A549 (cell line): ENCODE measurements around the gene DLG2. TPM values are rescaled to one million over a fixed set of nuclear protein-coding genes. Genes with fewer than 3 reads are reported as not detected.

Experiments used
- ATAC-seq, 2 experiments: fragments of 200-7000 bp in 1 of 2; fragments of >200 bp in 1 of 2; cut with Nextera tagmentation in 1 of 2; cut with Tn5 transposase in 1 of 2; 3 replicates each; pipeline versions ENCODE4 v1.8.0 to v1.9.1; 2018 to 2020; ENCODE audit warnings: mild to moderate bottlenecking in 1 of 2, moderate library complexity in 1 of 2
- CTCF ChIA-PET: fragments of 300-600 bp; sonication (Branson Sonifier 250); formaldehyde crosslinking; extraction: SDS; loops from one replicate; lab custom pipeline; 2021; ENCODE audit warnings: antibody characterized with exemption, inconsistent platforms; lab: Yijun Ruan, JAX
- POLR2A ChIA-PET: fragments of 350-600 bp; formaldehyde crosslinking; extraction: SDS; loops from one replicate; lab custom pipeline; 2021; ENCODE audit warnings: antibody characterized with exemption, inconsistent platforms; lab: Yijun Ruan, JAX
- DNase-seq, 2 experiments: peaks; one replicate each; pipeline versions ENCODE4 v3.0.0 to v3.0.0-alpha.2; 2011 to 2016; ENCODE audit warnings: low read depth in 1 of 2, low spot score in 1 of 2
- FAIRE-seq: peaks from 2 replicates; lab custom pipeline; 2011; peaks lifted over from hg19 to GRCh38; lab: Jason Lieb, UNC
- H3K27ac ChIP-seq, 2 experiments: fragments of >200 bp; sonication (Bioruptor Twin); formaldehyde crosslinking; 3 replicates each; pipeline ENCODE4 v1.5.1; 2016 to 2017
- H3K4me1 ChIP-seq: fragments of >200 bp; sonication (Bioruptor Twin); formaldehyde crosslinking; 3 replicates; pipeline ENCODE4 v1.6.1; 2016
- H3K4me2 ChIP-seq: fragments of >200 bp; sonication (Bioruptor Twin); formaldehyde crosslinking; 3 replicates; pipeline ENCODE4 v1.6.1; 2016
- H3K4me3 ChIP-seq: fragments of >200 bp; sonication (Bioruptor Twin); formaldehyde crosslinking; 3 replicates; pipeline ENCODE4 v1.5.1; 2016
- H3K9me3 ChIP-seq: fragments of >200 bp; sonication (Bioruptor Twin); formaldehyde crosslinking; 3 replicates; pipeline ENCODE4 v1.6.1; 2016
- ATOH8 ChIP-seq: fragments of 250-450 bp; sonication (Bioruptor Pico); IDR thresholded peaks from 2 replicates; pipeline ENCODE4 v1.5.0; 2020; ENCODE audit warnings: low read depth, mild to moderate bottlenecking, moderate library complexity
- BCL3 ChIP-seq: fragments of >200 bp; sonication (Bioruptor Twin); formaldehyde crosslinking; IDR thresholded peaks from 3 replicates; pipeline ENCODE4 v1.6.1; 2016
- CBX8 ChIP-seq: fragments of 200-600 bp; sonication (generic); IDR thresholded peaks from 2 replicates; pipeline ENCODE4 v1.6.1; 2016
- E2F6 ChIP-seq: IDR thresholded peaks from 2 replicates; pipeline ENCODE4 v1.6.1; 2012; ENCODE audit warnings: low read depth, borderline replicate concordance
- ESRRA ChIP-seq: fragments of 150-350 bp; IDR thresholded peaks from 2 replicates; pipeline ENCODE4 v1.6.1; 2014; ENCODE audit warnings: mild to moderate bottlenecking, low read length, borderline replicate concordance
- FOSL2 ChIP-seq, 2 experiments: fragments of 450-650 bp in 1 of 2; fragments of >200 bp in 1 of 2; sonication (Bioruptor Twin) in 1 of 2; formaldehyde crosslinking; IDR thresholded peaks; 2 replicates each; pipeline versions ENCODE4 v1.5.0 to v1.6.1; 2016 to 2020; ENCODE audit warnings: mild to moderate bottlenecking in 1 of 2, moderate library complexity in 1 of 2
- GATA3 ChIP-seq: IDR thresholded peaks from 2 replicates; pipeline ENCODE4 v1.6.1; 2012; ENCODE audit warnings: borderline replicate concordance
- HES2 ChIP-seq: fragments of >200 bp; sonication (Bioruptor Twin); formaldehyde crosslinking; IDR thresholded peaks from 2 replicates; pipeline ENCODE4 v1.6.1; 2016
- HEYL ChIP-seq: fragments of 250-450 bp; sonication (Bioruptor Pico); IDR thresholded peaks from 2 replicates; pipeline ENCODE4 v1.8.0; 2021; ENCODE audit warnings: mild to moderate bottlenecking, moderate library complexity
- HOXA7 ChIP-seq: fragments of 250-450 bp; sonication (Bioruptor Pico); IDR thresholded peaks from 2 replicates; pipeline ENCODE4 v1.5.0; 2020; ENCODE audit warnings: mild to moderate bottlenecking, moderate library complexity
- HOXB5 ChIP-seq: fragments of 250-450 bp; sonication (Bioruptor Pico); IDR thresholded peaks from 2 replicates; pipeline ENCODE4 v1.5.0; 2020; ENCODE audit warnings: mild to moderate bottlenecking, moderate library complexity
- JUN ChIP-seq, 2 experiments: fragments of >200 bp; sonication (Bioruptor Twin); formaldehyde crosslinking; IDR thresholded peaks; 2 replicates in 1 of 2; 3 replicates in 1 of 2; pipeline ENCODE4 v1.6.1; 2016 to 2017
- KDM1A ChIP-seq: fragments of 200-600 bp; sonication (generic); IDR thresholded peaks from 2 replicates; pipeline ENCODE4 v1.6.1; 2016; ENCODE audit warnings: low read depth, mild to moderate bottlenecking
- KDM5A ChIP-seq: fragments of 200-600 bp; sonication (generic); IDR thresholded peaks from 2 replicates; pipeline ENCODE4 v1.6.1; 2016; ENCODE audit warnings: antibody characterized with exemption, mild to moderate bottlenecking
- MAZ ChIP-seq: fragments of 150-350 bp; IDR thresholded peaks from 2 replicates; pipeline ENCODE4 v1.6.1; 2014; ENCODE audit warnings: antibody characterized with exemption, low read depth, low read length, borderline replicate concordance
- MYC ChIP-seq: IDR thresholded peaks from 2 replicates; pipeline ENCODE4 v1.6.1; 2012; ENCODE audit warnings: mild to moderate bottlenecking, inconsistent platforms, low read length, improper control_type of control experiment, borderline replicate concordance
- NFE2L2 ChIP-seq: fragments of 150-350 bp; conservative IDR thresholded peaks from 2 replicates; pipeline ENCODE4 v1.6.1; 2014; ENCODE audit warnings: low read length
- PBX3 ChIP-seq: IDR thresholded peaks from 2 replicates; pipeline ENCODE4 v1.6.1; 2012
- POLR2A ChIP-seq: IDR thresholded peaks from 2 replicates; pipeline ENCODE4 v1.6.1; 2012; ENCODE audit warnings: mild to moderate bottlenecking, low read length
- POLR2AphosphoS2 ChIP-seq: conservative IDR thresholded peaks from 2 replicates; pipeline ENCODE4 v1.6.1; 2012; ENCODE audit warnings: low read length, improper control_type of control experiment, inconsistent platforms
- RAD21 ChIP-seq, 2 experiments: fragments of >200 bp in 1 of 2; sonication (Bioruptor Twin) in 1 of 2; formaldehyde crosslinking in 1 of 2; IDR thresholded peaks in 1 of 2; conservative IDR thresholded peaks in 1 of 2; 2 replicates in 1 of 2; 3 replicates in 1 of 2; pipeline ENCODE4 v1.6.1; 2012 to 2018; ENCODE audit warnings: inconsistent platforms in 1 of 2
- RARB ChIP-seq: fragments of 250-450 bp; sonication (Bioruptor Pico); IDR thresholded peaks from 2 replicates; pipeline ENCODE4 v1.8.0; 2021; ENCODE audit warnings: mild to moderate bottlenecking, moderate library complexity
- RCOR1 ChIP-seq: fragments of 150-350 bp; IDR thresholded peaks from 2 replicates; pipeline ENCODE4 v1.6.1; 2014; ENCODE audit warnings: antibody characterized with exemption, low read length, low read depth
- RFX5 ChIP-seq: fragments of 450-650 bp; IDR thresholded peaks from 2 replicates; pipeline ENCODE4 v1.7.1; 2014; ENCODE audit warnings: antibody characterized with exemption, mild to moderate bottlenecking, moderate library complexity
- RNF2 ChIP-seq: fragments of 200-600 bp; sonication (generic); IDR thresholded peaks from 2 replicates; pipeline ENCODE4 v1.6.1; 2016; ENCODE audit warnings: low read depth, mild to moderate bottlenecking, antibody characterized with exemption, moderate library complexity, borderline replicate concordance
- SREBF2 ChIP-seq: fragments of 450-650 bp; IDR thresholded peaks from 2 replicates; pipeline ENCODE4 v1.6.1; 2014; ENCODE audit warnings: mild to moderate bottlenecking, moderate library complexity
- ZNF302 ChIP-seq: fragments of 250-450 bp; sonication (Bioruptor Pico); IDR thresholded peaks from 2 replicates; pipeline ENCODE4 v1.9.0; 2021; ENCODE audit warnings: inconsistent platforms, mild to moderate bottlenecking, moderate library complexity
- WGBS: methylation state at CpG from one replicate; pipeline ENCODE4 v1.1.6; 2017; ENCODE audit errors: missing lambda C conversion rate; 5-methylcytosine and 5-hydroxymethylcytosine counted together
- polyA plus RNA-seq, 4 experiments: library from polyadenylated mRNA; depleted of rRNA in 3 of 4; stranded (reverse); fragments of >200 nt; fragmentation: RNase III in 1 of 4; extraction: RNeasy Plus Mini Kit Qiagen cat#74134 plus additional on column Dnase treatment in 1 of 4; gene quantifications; 2 replicates in 3 of 4; 3 replicates in 1 of 4; pipeline ENCODE4 v1.2.3, GENCODE V29; 2011 to 2017
- TF ChIP-seq, protein P1 (sequence below): fragments of 250-450 bp; sonication (Bioruptor Pico); IDR thresholded peaks from 2 replicates; pipeline ENCODE4 v1.5.0; 2021; ENCODE audit warnings: mild to moderate bottlenecking, moderate library complexity, borderline replicate concordance
- TF ChIP-seq, protein P2 (sequence below): fragments of 450-650 bp; IDR thresholded peaks from 2 replicates; pipeline ENCODE4 v1.6.1; 2014; ENCODE audit warnings: antibody characterized with exemption

The DLG2 gene
- polyA plus RNA-seq, 2 of the 4 experiments (the other 2 are of a cell fraction) = 0.26 to 0.79 TPM

- ATAC-seq (no peak), DNase-seq (no peak), FAIRE-seq (no peak)
- TF ChIP-seq KDM5A (no peak), JUN (IDR thresholded peaks at IDR 0.05) (no peak), HEYL (no peak)
- WGBS = 0% methylated on average over 1 of the region's 1 CpG
- Histone ChIP-seq H3K4me2 (no peak overlapping the region), H3K4me3 (no peak overlapping the region), H3K4me1 (no peaks in the 10 kb centered on the region), H3K9me3 (no peaks in the 10 kb centered on the region), H3K27ac (no peak overlapping the region)
- CTCF ChIA-PET = interaction anchor here (1.3 kb wide), 1 partner anchor 15 kb away, joined by 3 read pairs; no protein-coding TSS in a partner anchor
- POLR2A ChIA-PET = interaction anchor here (0.7 kb wide), 1 partner anchor 72 kb away, joined by 3 read pairs; no protein-coding TSS in a partner anchor
These were observed 1327.1 kb downstream of the DLG2 start for GRCh38 chr11:84300092-84300491.

DNA sequence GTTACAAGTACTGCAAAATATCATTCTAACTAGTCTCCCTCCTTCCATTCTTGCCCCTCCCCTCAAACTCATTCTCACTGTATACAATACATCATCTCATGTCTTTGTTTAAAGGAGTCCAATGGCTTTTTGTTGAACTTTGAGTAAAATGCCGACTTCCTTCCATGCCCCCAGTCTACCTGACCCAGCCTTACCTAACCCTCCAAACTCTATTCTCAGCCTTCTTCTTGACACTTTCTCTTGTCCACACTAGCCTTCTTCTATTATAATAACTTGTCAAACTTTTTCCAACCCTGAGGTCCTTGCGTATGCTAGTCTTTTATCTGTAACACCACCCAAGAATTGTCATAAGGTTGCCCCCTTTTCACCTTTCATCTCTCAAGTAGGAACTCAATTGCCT lies 1329.6 kb downstream of the DLG2 start:
- FAIRE-seq (no peak), ATAC-seq (no peak), DNase-seq (no peak)
- no peak overlapping the region for H3K27ac ChIP-seq
- H3K4me3 ChIP-seq = no peak overlapping the region
- H3K4me2 ChIP-seq = no peak overlapping the region
- ChIA-PET POLR2A (no interaction called here), CTCF (no interaction called here)
- no peaks in the 10 kb centered on the region for H3K4me1 ChIP-seq
- TF ChIP-seq, protein P1, sequence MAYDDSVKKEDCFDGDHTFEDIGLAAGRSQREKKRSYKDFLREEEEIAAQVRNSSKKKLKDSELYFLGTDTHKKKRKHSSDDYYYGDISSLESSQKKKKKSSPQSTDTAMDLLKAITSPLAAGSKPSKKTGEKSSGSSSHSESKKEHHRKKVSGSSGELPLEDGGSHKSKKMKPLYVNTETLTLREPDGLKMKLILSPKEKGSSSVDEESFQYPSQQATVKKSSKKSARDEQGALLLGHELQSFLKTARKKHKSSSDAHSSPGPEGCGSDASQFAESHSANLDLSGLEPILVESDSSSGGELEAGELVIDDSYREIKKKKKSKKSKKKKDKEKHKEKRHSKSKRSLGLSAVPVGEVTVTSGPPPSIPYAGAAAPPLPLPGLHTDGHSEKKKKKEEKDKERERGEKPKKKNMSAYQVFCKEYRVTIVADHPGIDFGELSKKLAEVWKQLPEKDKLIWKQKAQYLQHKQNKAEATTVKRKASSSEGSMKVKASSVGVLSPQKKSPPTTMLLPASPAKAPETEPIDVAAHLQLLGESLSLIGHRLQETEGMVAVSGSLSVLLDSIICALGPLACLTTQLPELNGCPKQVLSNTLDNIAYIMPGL (CRISPR knock-in tag) = no peak
- TF ChIP-seq HOXB5 (CRISPR knock-in tag) (no peak), KDM5A (no peak), RAD21 (conservative IDR thresholded peaks at IDR 0.05 in 1 of 2, IDR thresholded peaks at IDR 0.05 in 1 of 2) (no peak), GATA3 (no peak), POLR2AphosphoS2 (no peak), RFX5 (no peak), RCOR1 (no peak), PBX3 (no peak), HOXA7 (no peak), SREBF2 (no peak), RARB (no peak), KDM1A (no peak), FOSL2 (IDR thresholded peaks at IDR 0.05) (no peak), FOSL2 (CRISPR knock-in tag; IDR thresholded peaks at IDR 0.05) (no peak), ESRRA (no peak), ZNF302 (CRISPR knock-in tag) (no peak), POLR2A (no peak), E2F6 (no peak)
- WGBS = 16% methylated on average over 2 of the region's 2 CpGs
- H3K9me3 ChIP-seq = no peaks in the 10 kb centered on the region

DNA sequence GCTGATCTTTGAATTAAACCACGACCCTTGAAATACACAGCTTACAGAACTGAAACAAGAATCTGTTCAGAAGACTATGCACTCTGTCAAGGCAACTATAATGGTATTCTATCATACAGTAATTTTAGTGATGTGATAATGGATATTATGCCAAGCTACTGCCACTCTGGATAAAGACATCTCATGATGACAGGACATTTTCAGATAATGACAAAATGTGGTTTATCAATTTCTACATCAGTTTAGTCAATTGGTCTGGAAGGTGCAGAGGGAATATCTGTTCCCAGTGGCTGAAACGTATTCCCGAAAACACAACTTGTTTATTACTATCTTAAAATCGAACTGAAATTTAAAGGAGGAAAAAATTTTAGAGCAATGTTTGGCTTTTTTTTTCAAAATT lies 1331.3 kb downstream of the DLG2 start:
- DNase-seq = no peak
- CTCF ChIA-PET = no interaction called here
- 28% methylated on average over 4 of the region's 4 CpGs for WGBS
- Histone ChIP-seq H3K4me2 (no peak overlapping the region), H3K9me3 (no peaks in the 10 kb centered on the region), H3K4me1 (no peaks in the 10 kb centered on the region), H3K4me3 (no peak overlapping the region), H3K27ac (no peak overlapping the region)
- ATAC-seq = no peak
- TF ChIP-seq HES2 (no peak), RARB (no peak), NFE2L2 (no peak), HOXA7 (no peak), BCL3 (no peak), CBX8 (no peak), GATA3 (no peak), RNF2 (no peak), MYC (no peak), ATOH8 (CRISPR knock-in tag) (no peak), MAZ (no peak), ESRRA (no peak)
- TF ChIP-seq, protein P2, sequence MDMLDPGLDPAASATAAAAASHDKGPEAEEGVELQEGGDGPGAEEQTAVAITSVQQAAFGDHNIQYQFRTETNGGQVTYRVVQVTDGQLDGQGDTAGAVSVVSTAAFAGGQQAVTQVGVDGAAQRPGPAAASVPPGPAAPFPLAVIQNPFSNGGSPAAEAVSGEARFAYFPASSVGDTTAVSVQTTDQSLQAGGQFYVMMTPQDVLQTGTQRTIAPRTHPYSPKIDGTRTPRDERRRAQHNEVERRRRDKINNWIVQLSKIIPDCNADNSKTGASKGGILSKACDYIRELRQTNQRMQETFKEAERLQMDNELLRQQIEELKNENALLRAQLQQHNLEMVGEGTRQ = no peak
- FAIRE-seq = no peak
- POLR2A ChIA-PET = no interaction called here
